ENCODE results near the gene ABCB8.

DNA sequence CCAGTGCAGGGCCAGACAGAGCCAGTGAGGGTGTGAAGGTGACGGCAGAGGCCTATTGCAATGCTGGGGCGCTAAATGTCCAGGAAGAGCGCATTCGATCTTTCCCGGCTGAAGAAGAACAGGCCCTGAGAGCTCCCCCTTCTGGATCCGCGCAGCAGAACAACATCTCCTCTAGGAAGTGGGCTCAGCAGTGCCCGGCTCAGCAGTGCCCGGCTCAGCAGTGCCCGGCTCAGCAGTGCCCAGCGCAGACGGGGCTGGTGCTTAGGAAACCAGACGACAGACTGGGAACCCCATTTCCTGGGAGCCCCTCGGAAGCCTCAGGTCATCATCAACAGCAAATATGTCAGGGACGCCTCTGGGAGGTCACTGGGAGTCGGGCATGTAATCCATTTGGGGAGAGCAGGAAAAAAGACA is 42.1 kb upstream of the ABCB8 start:
- TF ChIP-seq, protein P1, sequence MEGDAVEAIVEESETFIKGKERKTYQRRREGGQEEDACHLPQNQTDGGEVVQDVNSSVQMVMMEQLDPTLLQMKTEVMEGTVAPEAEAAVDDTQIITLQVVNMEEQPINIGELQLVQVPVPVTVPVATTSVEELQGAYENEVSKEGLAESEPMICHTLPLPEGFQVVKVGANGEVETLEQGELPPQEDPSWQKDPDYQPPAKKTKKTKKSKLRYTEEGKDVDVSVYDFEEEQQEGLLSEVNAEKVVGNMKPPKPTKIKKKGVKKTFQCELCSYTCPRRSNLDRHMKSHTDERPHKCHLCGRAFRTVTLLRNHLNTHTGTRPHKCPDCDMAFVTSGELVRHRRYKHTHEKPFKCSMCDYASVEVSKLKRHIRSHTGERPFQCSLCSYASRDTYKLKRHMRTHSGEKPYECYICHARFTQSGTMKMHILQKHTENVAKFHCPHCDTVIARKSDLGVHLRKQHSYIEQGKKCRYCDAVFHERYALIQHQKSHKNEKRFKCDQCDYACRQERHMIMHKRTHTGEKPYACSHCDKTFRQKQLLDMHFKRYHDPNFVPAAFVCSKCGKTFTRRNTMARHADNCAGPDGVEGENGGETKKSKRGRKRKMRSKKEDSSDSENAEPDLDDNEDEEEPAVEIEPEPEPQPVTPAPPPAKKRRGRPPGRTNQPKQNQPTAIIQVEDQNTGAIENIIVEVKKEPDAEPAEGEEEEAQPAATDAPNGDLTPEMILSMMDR (IDR thresholded peaks at IDR 0.05) = peak in 3 of 4 experiments; percentile 69 to 79 (median 71)
- TF ChIP-seq POLR2A (IDR thresholded peaks at IDR 0.05) = no peak
- TF ChIP-seq EP300 (IDR thresholded peaks at IDR 0.05) = no peak
- TF ChIP-seq POLR2AphosphoS5 (IDR thresholded peaks at IDR 0.05) = no peak
